ENCODE measurements around the gene GABBR2. TPM values are rescaled to one million over a fixed set of nuclear protein-coding genes. Genes with fewer than 3 reads are reported as not detected.

Gene GABBR2
- total RNA-seq, 1 donor from 2014 or later = 0.75 TPM

DNA sequence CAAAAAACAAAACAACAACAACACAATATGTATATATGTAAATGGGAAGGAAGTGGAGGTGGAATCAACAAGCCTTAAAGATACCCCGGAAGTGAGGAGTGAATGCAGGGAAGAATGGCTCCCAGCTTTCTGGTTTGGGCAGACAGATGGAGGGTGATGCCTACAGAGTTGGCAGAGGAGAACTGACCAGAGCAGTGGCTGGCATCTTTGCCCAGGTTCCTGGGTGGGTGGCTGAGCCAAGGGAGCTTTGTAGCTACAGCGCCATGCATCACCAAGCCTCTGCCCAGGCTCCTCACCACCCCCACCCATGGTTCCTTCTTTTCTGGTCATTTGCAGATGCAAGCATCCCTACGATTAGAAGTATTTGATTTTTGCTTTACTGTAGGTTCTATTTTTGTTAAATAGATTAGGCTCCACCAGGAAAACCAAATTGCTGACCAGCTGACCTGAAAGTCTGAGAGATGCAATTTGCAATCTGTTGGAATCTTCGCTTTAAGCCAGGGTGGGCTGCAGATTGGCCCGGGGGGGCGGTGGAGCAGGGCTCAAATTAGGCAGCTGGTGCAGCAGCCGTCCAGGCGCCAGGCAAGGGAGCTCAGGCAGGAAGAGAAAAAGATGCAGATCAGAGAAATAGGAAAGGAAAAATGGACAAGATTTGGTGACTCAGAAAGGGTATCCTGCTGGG, 290.0 kb downstream of the GABBR2 start:
- H3K4me3 ChIP-seq (ENCODE audit: low read depth, low read length) = no peak overlapping the region
- no peak for DNase-seq (ENCODE audit: low read depth)
- TF ChIP-seq, protein P1, sequence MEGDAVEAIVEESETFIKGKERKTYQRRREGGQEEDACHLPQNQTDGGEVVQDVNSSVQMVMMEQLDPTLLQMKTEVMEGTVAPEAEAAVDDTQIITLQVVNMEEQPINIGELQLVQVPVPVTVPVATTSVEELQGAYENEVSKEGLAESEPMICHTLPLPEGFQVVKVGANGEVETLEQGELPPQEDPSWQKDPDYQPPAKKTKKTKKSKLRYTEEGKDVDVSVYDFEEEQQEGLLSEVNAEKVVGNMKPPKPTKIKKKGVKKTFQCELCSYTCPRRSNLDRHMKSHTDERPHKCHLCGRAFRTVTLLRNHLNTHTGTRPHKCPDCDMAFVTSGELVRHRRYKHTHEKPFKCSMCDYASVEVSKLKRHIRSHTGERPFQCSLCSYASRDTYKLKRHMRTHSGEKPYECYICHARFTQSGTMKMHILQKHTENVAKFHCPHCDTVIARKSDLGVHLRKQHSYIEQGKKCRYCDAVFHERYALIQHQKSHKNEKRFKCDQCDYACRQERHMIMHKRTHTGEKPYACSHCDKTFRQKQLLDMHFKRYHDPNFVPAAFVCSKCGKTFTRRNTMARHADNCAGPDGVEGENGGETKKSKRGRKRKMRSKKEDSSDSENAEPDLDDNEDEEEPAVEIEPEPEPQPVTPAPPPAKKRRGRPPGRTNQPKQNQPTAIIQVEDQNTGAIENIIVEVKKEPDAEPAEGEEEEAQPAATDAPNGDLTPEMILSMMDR (conservative IDR thresholded peaks at IDR 0.05; ENCODE audit: low read depth, low read length) = no peak

DNA sequence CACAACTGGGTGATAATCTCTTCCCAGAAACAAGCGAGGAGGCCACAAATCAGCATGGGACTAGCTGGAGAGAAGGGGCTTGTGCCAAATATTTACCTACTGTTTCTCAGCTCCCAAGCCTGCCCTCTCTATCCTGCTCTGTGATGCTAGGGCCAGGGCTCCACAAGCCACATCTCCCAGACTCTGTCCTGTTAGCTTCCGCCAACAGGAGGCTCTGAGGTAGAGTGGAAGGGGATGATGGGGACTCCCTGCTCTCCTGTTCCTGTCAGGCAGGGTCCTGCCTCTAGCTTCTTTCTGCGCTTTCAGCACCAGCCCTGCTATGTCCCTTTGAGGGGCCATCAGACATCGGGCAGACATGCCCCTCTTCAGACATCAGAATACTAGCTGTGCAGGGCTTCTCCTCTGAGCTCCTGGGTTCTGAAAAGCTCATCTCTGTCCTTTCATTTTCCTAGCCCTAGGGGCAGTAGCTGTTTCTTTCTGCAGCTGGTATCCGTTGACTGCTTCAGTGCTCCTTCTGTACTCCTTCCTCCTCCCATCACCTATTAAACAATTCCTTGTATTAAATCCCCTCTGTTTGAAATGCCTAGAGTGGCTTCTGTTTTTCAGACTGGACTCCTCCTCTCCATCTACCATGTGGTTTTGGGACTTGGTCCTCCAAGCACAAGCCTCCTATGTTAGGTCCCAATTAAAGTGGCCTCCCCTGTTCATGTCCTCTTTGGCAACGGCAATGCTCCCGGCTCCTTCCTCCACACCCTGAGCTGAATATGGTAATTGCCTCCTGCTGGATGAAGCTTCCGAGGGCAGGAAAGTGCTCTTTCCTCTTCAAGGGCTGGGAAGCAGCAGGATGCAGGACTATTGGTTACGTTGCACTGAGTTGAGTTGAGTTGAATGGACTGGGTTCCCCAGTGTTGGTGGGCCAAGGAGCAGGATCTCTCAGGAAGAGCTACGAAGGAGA, 292.2 kb downstream of the GABBR2 start:
- H3K4me3 ChIP-seq (ENCODE audit: low read depth, low read length) = no peak overlapping the region
- TF ChIP-seq, protein P1 (conservative IDR thresholded peaks at IDR 0.05; ENCODE audit: low read depth, low read length) = no peak
- DNase-seq (ENCODE audit: low read depth) = no peak

DNA sequence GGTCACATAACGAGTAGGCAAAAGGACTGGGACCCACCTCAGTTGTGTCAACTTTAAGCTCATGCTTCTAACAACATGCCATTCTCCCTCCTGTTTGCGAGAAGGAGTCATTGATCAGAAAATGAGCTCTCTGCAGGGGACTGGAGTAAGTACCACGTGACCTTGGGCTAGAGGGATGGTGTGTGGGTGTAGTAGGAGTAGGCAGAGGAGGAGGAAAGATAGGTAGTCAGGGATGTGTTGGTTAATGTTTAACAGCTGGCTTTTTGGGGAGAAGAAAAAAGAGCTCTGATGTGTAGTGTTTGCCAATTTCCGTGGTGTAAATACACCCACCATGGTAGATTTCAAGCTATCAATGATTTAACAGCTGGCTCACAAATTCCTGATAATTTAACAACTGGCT, 293.0 kb downstream of the GABBR2 start:
- no peak overlapping the region for H3K4me3 ChIP-seq (ENCODE audit: low read depth, low read length)
- no peak for DNase-seq (ENCODE audit: low read depth)
- TF ChIP-seq, protein P1 (conservative IDR thresholded peaks at IDR 0.05; ENCODE audit: low read depth, low read length) = no peak

DNA sequence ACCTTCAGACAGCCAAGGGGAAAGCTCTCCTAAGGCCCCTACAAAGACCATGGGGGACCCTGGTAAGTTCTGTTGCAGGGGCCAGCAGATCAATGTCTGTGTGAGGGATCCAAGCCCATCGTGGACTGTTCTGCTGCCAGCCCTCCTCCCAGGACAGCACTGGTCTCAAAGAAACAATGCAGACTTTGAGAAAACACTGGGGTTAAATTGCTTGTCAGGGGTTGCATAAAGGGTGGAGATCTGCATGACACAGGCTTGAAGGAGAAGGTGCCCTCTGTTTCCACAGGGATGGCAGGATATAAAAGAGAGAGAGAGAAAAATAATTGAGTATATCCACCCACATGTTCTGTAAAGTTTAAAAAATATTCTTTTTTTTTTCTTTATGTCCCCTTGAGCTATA, 295.7 kb downstream of the GABBR2 start:
- DNase-seq (ENCODE audit: low read depth) = no peak
- H3K4me3 ChIP-seq (ENCODE audit: low read depth, low read length) = no peak overlapping the region
- TF ChIP-seq, protein P1 (conservative IDR thresholded peaks at IDR 0.05; ENCODE audit: low read depth, low read length) = no peak

DNA sequence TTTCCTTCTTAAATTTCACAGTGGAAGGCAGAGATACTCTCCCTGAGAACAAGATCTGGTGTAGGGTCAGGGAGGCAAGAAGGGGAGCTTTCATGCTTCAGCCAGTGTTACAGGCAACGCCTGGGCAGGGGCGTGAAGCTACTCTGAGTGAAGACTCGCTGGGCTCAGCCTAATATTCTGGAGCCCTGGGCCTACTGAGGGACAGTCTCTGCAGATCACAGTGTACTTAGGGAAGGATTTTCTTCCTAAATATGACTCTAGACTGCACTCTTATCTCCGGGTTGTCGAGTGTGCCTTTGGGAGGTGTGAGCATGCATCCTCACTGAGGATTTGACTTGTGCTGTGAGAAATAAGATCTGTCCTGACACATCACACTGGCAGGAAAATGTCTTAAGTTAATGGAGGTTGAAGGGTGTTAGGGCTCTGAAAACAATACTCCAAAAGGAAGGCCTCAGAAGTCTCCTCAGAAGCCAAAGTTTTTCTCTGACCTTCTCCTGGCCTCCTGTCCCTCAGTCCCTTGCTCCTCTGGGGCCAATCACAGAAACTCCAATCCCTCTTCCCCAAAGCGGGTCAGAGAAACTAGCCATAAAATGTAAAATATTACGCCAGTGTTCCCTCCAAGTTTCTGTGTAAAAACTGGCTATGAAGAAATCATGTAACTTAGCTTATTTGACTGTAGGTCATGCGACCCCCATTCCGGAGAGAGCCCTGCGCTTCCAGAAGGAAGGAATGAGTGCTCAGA, 296.5 kb downstream of the GABBR2 start:
- no peak overlapping the region for H3K4me3 ChIP-seq (ENCODE audit: low read depth, low read length)
- TF ChIP-seq, protein P1 (conservative IDR thresholded peaks at IDR 0.05; ENCODE audit: low read depth, low read length) = no peak
- no peak for DNase-seq (ENCODE audit: low read depth)

DNA sequence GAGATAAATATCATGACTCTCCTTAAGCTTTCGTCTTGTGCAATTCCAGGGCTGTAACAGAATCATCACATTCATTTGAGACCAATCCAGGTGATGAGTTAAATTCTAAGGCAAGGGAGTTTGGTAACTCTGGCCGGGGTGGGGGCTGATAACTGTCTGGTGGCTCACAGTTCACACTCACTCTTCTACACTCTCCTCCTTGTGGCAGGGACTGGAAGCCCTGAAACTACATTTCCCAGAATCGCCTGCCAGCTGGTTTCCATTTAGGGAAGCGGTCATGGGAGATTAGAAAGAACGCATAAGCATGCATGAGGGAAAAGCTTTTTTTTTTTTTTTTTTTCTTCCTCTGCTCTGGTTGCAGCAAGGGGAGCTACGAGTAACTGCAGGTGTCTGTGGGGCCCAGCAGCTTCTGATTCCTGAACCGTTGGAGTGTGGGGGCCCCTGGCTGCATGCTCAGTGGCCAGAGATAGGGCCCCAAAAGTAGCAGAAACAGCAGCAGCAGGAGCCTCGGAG, 298.5 kb downstream of the GABBR2 start:
- DNase-seq (ENCODE audit: low read depth) = no peak
- no peak overlapping the region for H3K4me3 ChIP-seq (ENCODE audit: low read depth, low read length)
- TF ChIP-seq, protein P1 (conservative IDR thresholded peaks at IDR 0.05; ENCODE audit: low read depth, low read length) = peak; percentile 28
